ENCODE data around the gene MDH1B.

Gene MDH1B

DNA sequence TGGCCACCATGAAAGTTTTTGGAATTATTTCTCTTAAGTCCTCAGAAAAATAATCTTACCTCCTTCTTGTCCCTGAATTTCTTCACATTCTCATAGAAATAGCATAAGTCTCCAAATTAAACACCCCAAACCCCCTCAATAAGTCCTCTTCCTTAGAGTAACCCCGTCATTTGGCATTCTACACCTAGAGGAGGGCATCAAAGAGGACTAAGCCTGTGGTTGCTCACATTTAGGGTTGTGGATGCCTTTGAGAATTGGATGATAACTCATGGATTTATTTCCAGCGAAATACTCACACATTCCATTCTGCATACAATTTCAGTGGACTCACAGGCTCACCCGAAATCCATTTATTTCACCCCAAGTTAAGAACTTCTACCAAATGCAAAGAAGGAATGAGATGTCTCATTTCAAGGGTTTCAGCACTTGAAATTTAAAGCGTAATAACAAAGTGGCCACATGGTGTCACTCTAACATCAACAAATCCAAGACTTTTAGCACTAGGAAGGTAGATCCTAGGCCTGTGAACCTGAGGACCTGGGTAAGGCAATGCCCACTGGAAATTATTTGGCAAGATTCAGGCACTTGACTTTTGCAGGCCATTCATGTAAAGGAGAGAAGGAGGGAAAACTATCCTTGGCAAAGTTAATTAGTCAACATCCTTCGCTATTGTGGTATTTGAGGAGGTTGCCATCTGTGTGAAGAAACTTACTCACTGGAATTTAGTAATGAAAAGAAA, 71.6 kb downstream of the MDH1B start:
- peak; percentile 34 for DNase-seq (ENCODE audit: low read depth, low spot score)

DNA sequence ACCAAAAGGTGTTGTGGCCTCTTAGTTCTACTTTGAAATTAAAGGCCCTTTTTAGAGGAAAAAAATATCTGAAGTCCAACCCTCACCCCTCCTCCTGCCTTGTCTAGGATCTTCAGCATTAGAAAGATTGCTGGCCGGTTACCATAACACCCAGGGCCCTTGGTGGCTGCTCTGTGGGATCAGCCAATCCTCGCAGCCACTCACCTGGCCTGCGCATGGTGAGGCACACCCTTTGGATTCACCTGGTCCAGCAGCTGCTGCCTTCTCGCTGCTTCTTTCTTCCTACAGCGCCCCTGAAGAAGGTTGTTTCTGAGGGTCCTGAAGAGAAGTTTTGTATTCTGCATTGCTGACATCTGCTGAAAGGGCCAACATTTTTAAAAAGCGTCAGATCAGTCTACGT, 72.2 kb downstream of the MDH1B start:
- no peak for DNase-seq (ENCODE audit: low read depth, low spot score)

DNA sequence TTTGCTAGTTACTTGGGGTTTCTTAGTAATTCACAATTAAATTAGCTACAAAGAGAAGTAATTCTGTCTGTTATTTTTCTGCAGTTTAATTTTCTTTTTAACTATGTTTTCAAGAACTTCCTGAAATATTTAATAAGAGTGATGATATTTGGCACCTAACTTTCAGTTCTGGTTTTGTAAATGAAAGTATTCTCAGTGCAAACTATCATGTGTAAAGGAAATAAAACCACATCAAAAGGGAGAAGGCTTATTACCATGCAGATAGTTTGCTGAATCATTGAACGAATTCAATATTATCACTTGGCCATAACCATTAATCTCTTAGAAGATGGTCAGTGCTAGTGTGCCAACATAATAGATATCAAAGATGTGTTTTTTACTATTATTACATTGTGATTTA, 76.1 kb downstream of the MDH1B start:
- DNase-seq (ENCODE audit: low read depth, low spot score) = no peak

DNA sequence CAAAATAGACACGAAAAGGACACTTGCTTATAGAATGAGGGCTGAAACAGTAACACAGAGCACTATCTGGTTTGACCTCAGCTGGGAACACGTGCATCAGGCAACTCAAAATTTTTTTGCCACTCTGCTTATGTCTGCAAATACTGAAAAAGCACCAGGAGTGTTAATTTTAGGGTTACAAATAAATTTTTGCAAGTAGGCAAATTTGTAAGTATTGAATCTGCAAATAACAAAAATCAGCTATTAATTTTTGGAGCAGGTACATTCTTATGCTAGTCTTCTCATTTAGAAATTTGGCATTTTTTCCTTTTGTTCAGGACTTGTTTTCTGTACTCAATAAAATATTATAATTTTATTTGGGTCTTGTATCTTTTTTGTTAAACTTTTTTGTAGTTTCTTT, 76.7 kb downstream of the MDH1B start:
- DNase-seq (ENCODE audit: low read depth, low spot score) = no peak

Data from ELF-1 (cell line).